WTC11 (cell line): ENCODE measurements around the gene NAXD.

Experiments
- CREB1 ChIP-seq: sonication (generic); formaldehyde crosslinking; IDR thresholded peaks from 2 replicates; pipeline ENCODE4 v1.8.0; 2023; ENCODE audit warnings: mild to moderate bottlenecking, missing genetic modification reagents
- CTCF ChIP-seq: fragments of 200-600 bp; IDR thresholded peaks from 2 replicates; pipeline ENCODE4 v1.8.0; 2022; ENCODE audit warnings: antibody characterized with exemption
- IRF2 ChIP-seq: sonication (generic); formaldehyde crosslinking; IDR thresholded peaks from 2 replicates; pipeline ENCODE4 v1.8.0; 2022; ENCODE audit warnings: low read depth, missing genetic modification reagents, borderline replicate concordance

GRCh38 chr13:110640591-110641029, 25.3 kb downstream of the NAXD start:
- TF ChIP-seq CTCF, result no peak
- TF ChIP-seq IRF2 (CRISPR knock-in tag), result no peak
- no peak for TF ChIP-seq CREB1
